OCI-LY7 (cell line): Measurements from ENCODE around the gene SP110. TPM values are rescaled to one million over a fixed set of nuclear protein-coding genes. Genes with fewer than 3 reads are reported as not detected.

Source experiments
- BruUV-seq: library from RNA; stranded (reverse); fragments of 400-500 nt; replicated peaks from 2 replicates; lab custom pipeline; 2021; lab: Mats Ljungman, UMichigan
- CTCF ChIA-PET: fragments of 300-600 bp; sonication (Branson Sonifier 250); formaldehyde crosslinking; loops from one replicate; lab custom pipeline; 2022; ENCODE audit warnings: antibody characterized with exemption; ENCODE audit not compliant: unreplicated experiment; lab: Charles Lee
- POLR2A ChIA-PET: fragments of 300-600 bp; sonication (Branson Sonifier 250); formaldehyde crosslinking; loops from one replicate; lab custom pipeline; 2022; ENCODE audit warnings: antibody characterized with exemption; lab: Charles Lee
- DNase-seq: peaks from one replicate; pipeline ENCODE4 v3.0.0-alpha.2; 2015; ENCODE audit warnings: low spot score
- H2AFZ ChIP-seq: fragments of 200-600 bp; sonication (generic), shearing (Covaris generic); 2 replicates; pipeline ENCODE4 v1.6.1; 2014; ENCODE audit warnings: mild to moderate bottlenecking, antibody characterized with exemption, low read length, moderate library complexity
- H3K27ac ChIP-seq: fragments of 200-600 bp; sonication (generic); 2 replicates; pipeline ENCODE4 v1.5.1; 2014; ENCODE audit warnings: mixed run types, low read depth, mild to moderate bottlenecking, moderate library complexity, low read length, inconsistent platforms; ENCODE audit not compliant: poor library complexity, severe bottlenecking
- H3K36me3 ChIP-seq: fragments of 200-600 bp; sonication (generic); 2 replicates; pipeline ENCODE4 v1.6.1; 2014; ENCODE audit warnings: mild to moderate bottlenecking, antibody characterized with exemption, low read length, moderate library complexity, mixed read lengths; ENCODE audit not compliant: insufficient read depth
- H3K4me1 ChIP-seq: fragments of 200-600 bp; sonication (generic); 2 replicates; pipeline ENCODE4 v1.5.1; 2014; ENCODE audit warnings: mild to moderate bottlenecking, low read length; ENCODE audit not compliant: insufficient read depth, poor library complexity, severe bottlenecking
- H3K4me2 ChIP-seq: fragments of 200-600 bp; sonication (generic); 2 replicates; pipeline ENCODE4 v1.6.1; 2014; ENCODE audit warnings: mild to moderate bottlenecking, low read length
- H3K4me3 ChIP-seq: fragments of 200-600 bp; sonication (generic); 2 replicates; pipeline ENCODE4 v1.5.1; 2014; ENCODE audit warnings: mild to moderate bottlenecking, low read depth, low read length; ENCODE audit not compliant: poor library complexity, severe bottlenecking
- H3K79me2 ChIP-seq: fragments of 200-600 bp; sonication (generic); 2 replicates; pipeline ENCODE4 v1.6.1; 2016; ENCODE audit warnings: low read depth, mild to moderate bottlenecking, low read length, moderate library complexity, mixed read lengths; ENCODE audit not compliant: insufficient read depth
- H3K9me2 ChIP-seq: fragments of 200-600 bp; sonication (generic); 2 replicates; pipeline ENCODE4 v1.6.1; 2016; ENCODE audit warnings: mild to moderate bottlenecking, low read length, mixed read lengths; ENCODE audit not compliant: insufficient read depth
- H3K9me3 ChIP-seq: fragments of 200-600 bp; sonication (generic); 2 replicates; pipeline ENCODE4 v1.6.1; 2014; ENCODE audit warnings: mild to moderate bottlenecking, mixed run types, low read length, mixed read lengths
- H4K20me1 ChIP-seq: fragments of 200-600 bp; sonication (generic); 2 replicates; pipeline ENCODE4 v1.6.1; 2014; ENCODE audit warnings: mild to moderate bottlenecking, antibody characterized with exemption, low read length, moderate library complexity, mixed read lengths; ENCODE audit not compliant: insufficient read depth
- CTCF ChIP-seq: fragments of 200-600 bp; sonication (generic); conservative IDR thresholded peaks from 2 replicates; pipeline ENCODE4 v1.5.1; 2014; ENCODE audit warnings: mild to moderate bottlenecking, antibody characterized with exemption, low read length, moderate library complexity, mixed read lengths
- EZH2phosphoT487 ChIP-seq: fragments of 200-600 bp; sonication (generic); IDR thresholded peaks from 2 replicates; pipeline ENCODE4 v1.6.1; 2018; ENCODE audit warnings: low read depth, borderline replicate concordance, mild to moderate bottlenecking, mixed run types, antibody characterized with exemption, low read length, moderate library complexity, mixed read lengths
- intact Hi-C: fragments of 100-400 bp; cut with micrococcal nuclease; formaldehyde crosslinking; loops from one replicate; pipeline ENCODE4 v1.10.0; 2022; ENCODE audit not compliant: unreplicated experiment
- total RNA-seq, 2 experiments: library from RNA; depleted of rRNA in 1 of 2; stranded (reverse); fragments of >200 nt in 1 of 2; shearing (Covaris generic) in 1 of 2; gene quantifications; 2 replicates each; pipeline ENCODE4 v1.2.3, GENCODE V29; 2014 to 2022

SP110 gene
- total RNA-seq, 2 experiments from 2014 or later = 9.3 to 15.7 TPM

GRCh38 chr2:230254152-230254881, 34.5 kb upstream of the SP110 start:
- Histone ChIP-seq H2AFZ (no peak overlapping the region), H3K4me1 (peaks cover 7% of the 10 kb centered on the region), H3K9me3 (no peaks in the 10 kb centered on the region), H3K79me2 (no peaks in the 10 kb centered on the region), H3K9me2 (no peaks in the 10 kb centered on the region), H3K27ac (no peak overlapping the region), H3K4me2 (no peak overlapping the region), H3K4me3 (no peak overlapping the region), H4K20me1 (no peaks in the 10 kb centered on the region), H3K36me3 (no peaks in the 10 kb centered on the region)
- intact Hi-C loops = no loop called here
- no TSS peak for BruUV-seq
- ChIA-PET CTCF (no interaction called here), POLR2A (interaction anchor here (0.7 kb wide), 1 partner anchor 14 kb away, joined by 4 read pairs; no protein-coding TSS in a partner anchor)
- no peak for TF ChIP-seq CTCF
- TF ChIP-seq EZH2phosphoT487 = no peak
- DNase-seq = no peak

- Histone ChIP-seq H3K9me3 (no peaks in the 10 kb centered on the region), H3K27ac (no peak overlapping the region), H3K36me3 (no peaks in the 10 kb centered on the region), H3K79me2 (no peaks in the 10 kb centered on the region), H3K4me2 (no peak overlapping the region), H3K4me1 (no peaks in the 10 kb centered on the region), H3K4me3 (no peak overlapping the region), H3K9me2 (no peaks in the 10 kb centered on the region), H2AFZ (no peak overlapping the region), H4K20me1 (no peaks in the 10 kb centered on the region)
- POLR2A ChIA-PET = no interaction called here
- no peak for DNase-seq
- intact Hi-C loops = no loop called here
- TF ChIP-seq CTCF (no peak), EZH2phosphoT487 (no peak)
- CTCF ChIA-PET = no interaction called here
- no TSS peak for BruUV-seq
Measured at GRCh38 chr2:230250231-230250630, 30.4 kb upstream of the SP110 start.

GRCh38 chr2:230246206-230246605, 26.4 kb upstream of the SP110 start:
- Histone ChIP-seq H3K36me3 (no peaks in the 10 kb centered on the region), H3K27ac (no peak overlapping the region), H3K4me2 (no peak overlapping the region), H3K4me3 (no peak overlapping the region), H3K79me2 (no peaks in the 10 kb centered on the region), H2AFZ (no peak overlapping the region), H3K4me1 (no peaks in the 10 kb centered on the region), H3K9me2 (no peaks in the 10 kb centered on the region), H4K20me1 (no peaks in the 10 kb centered on the region), H3K9me3 (no peaks in the 10 kb centered on the region)
- POLR2A ChIA-PET = no interaction called here
- no TSS peak for BruUV-seq
- DNase-seq = no peak
- CTCF ChIA-PET = no interaction called here
- intact Hi-C loops = no loop called here
- no peak for TF ChIP-seq EZH2phosphoT487
- TF ChIP-seq CTCF = no peak
